NB4 (cell line): ENCODE data around the gene DMKN.

Experiments used
- DNase-seq: peaks from one replicate; pipeline ENCODE4 v3.0.0; 2010; ENCODE audit warnings: low read depth
- H3K4me3 ChIP-seq: one replicate; pipeline ENCODE4 v1.5.1; 2011; ENCODE audit warnings: mild to moderate bottlenecking, low read depth, low read length, moderate library complexity
- CTCF ChIP-seq: IDR thresholded peaks from one replicate; pipeline ENCODE4 v1.5.1; 2012; ENCODE audit warnings: low read depth, low read length
- MAX ChIP-seq: IDR thresholded peaks from 2 replicates; pipeline ENCODE4 v1.6.1; 2011; ENCODE audit warnings: low read depth, low read length
- MYC ChIP-seq: IDR thresholded peaks from 2 replicates; pipeline ENCODE4 v1.6.1; 2011; ENCODE audit warnings: low read depth, low read length
- POLR2A ChIP-seq: IDR thresholded peaks from 2 replicates; pipeline ENCODE4 v1.6.1; 2011; ENCODE audit warnings: mild to moderate bottlenecking; ENCODE audit not compliant: insufficient read length; ENCODE audit errors: extremely low read depth

The DMKN gene

DNA sequence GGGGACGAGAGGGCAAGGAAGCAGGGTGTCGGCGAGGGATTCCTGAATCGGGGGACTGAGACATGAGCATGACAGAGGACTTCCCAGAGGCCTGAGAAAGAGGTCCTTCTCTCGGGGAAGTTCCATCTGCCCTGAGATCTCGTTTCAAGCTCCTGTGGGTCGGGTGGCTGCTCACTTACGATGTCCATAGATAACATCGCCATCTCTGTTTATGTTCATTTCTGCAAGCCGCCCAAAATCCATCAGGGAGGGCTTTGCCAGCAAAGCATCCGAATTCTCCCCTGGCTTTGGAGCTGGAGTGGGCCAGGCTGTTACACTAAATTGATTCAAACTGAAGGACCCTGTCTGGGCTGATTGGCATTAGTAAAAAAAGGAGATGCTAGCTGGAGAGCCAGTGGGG, 5.9 kb downstream of the DMKN start:
- DNase-seq = no peak
- no peak overlapping the region for H3K4me3 ChIP-seq
- TF ChIP-seq MAX (no peak), MYC (no peak), POLR2A (no peak), CTCF (no peak)

DNA sequence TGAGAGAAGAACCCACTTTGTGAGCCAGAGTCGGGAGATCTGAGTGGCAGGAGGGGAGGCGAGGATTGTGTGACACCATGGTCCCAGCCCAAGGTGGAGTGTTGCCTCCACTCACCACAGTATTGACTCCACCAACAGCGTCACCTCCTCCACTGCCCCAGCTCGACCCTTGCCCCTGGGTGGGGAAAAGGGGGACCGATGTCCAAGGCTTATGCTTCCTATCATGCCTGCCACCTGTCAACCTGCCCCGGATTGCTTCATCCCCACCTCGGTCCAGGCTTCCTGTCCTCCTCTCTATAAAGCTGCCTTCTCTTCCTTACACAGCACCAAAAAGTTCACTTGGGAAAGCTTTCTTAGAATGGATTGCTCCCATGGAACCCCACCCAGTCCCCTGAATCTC, 7.4 kb downstream of the DMKN start:
- TF ChIP-seq MYC (no peak), CTCF (no peak), MAX (no peak)
- H3K4me3 ChIP-seq = no peak overlapping the region
- DNase-seq = no peak

GRCh38 chr19:35502751-35503150, 10.7 kb downstream of the DMKN start:
- no peak for DNase-seq
- TF ChIP-seq MYC = no peak
- no peak overlapping the region for H3K4me3 ChIP-seq

- TF ChIP-seq MYC (no peak), CTCF (no peak), POLR2A (no peak), MAX (no peak)
- no peak overlapping the region for H3K4me3 ChIP-seq
- DNase-seq = no peak
Measured at GRCh38 chr19:35501684-35502083, 11.8 kb downstream of the DMKN start.

GRCh38 chr19:35500611-35501010, 12.8 kb downstream of the DMKN start:
- no peak for DNase-seq
- TF ChIP-seq MYC (no peak), MAX (no peak), POLR2A (no peak), CTCF (no peak)
- no peak overlapping the region for H3K4me3 ChIP-seq

DNA sequence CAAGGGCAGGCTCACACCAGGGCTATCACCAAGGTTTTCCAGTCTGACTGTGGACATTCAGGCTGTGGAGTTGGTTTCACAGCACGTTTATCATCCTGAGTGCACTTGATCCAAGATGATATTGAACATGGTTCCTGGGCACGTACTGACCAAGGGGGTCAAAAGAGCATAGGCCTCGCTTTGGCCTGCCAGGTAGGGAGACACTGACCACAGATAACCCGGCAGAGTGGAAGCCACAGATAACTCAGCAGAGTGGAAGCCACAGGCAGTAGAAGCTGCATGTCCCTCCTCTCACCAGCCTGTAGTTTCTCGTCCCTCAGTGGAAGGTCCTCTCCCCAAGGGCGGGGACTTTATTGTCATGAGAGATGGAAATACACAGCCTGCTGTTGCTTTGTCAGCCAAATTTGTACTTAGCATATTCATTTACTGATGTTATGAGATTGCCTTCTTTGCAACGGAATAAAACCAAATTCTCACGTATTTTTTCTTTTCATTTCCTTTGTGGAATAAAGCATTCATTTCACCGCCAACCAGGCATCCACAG, 14.4 kb downstream of the DMKN start:
- no peak for DNase-seq
- TF ChIP-seq CTCF (no peak), MYC (no peak), POLR2A (no peak), MAX (no peak)
- H3K4me3 ChIP-seq = no peak overlapping the region
